Measurements from ENCODE around the gene CASP10.

- no peak for TF ChIP-seq CHD1 (IDR thresholded peaks at IDR 0.05; ENCODE audit: low read length)
- no peak for TF ChIP-seq CTCF (IDR thresholded peaks at IDR 0.05 in 2 of 3, conservative IDR thresholded peaks at IDR 0.05 in 1 of 3; ENCODE audit: insufficient read depth in 2 of 3, low read depth in 1 of 3, low read length in 3 of 3)
- TF ChIP-seq RBBP5 (IDR thresholded peaks at IDR 0.05; ENCODE audit: borderline replicate concordance, insufficient read depth, low read length, poor library complexity, severe bottlenecking) = no peak
- no peak for TF ChIP-seq CREB5 (CRISPR knock-in tag; IDR thresholded peaks at IDR 0.05)
- no peak for TF ChIP-seq FOSL1 (tag; conservative IDR thresholded peaks at IDR 0.05)
- TF ChIP-seq POLR2AphosphoS5 (IDR thresholded peaks at IDR 0.05; ENCODE audit: control insufficient read depth, insufficient read depth, low read depth, low read length) = no peak
- TF ChIP-seq ZBTB5 (IDR thresholded peaks at IDR 0.05) = no peak
- TF ChIP-seq POLR2A (conservative IDR thresholded peaks at IDR 0.05) = no peak
- TF ChIP-seq ATF6 (CRISPR knock-in tag; IDR thresholded peaks at IDR 0.05) = no peak
- TF ChIP-seq HNRNPL (IDR thresholded peaks at IDR 0.05; ENCODE audit: low read depth, low read length) = no peak
These were observed 59.8 kb downstream of the CASP10 start for GRCh38 chr2:201242571-201243277.

Data from K562 (cell line).